Stimulated activated CD8-positive, alpha-beta memory T cell treated with anti-CD3 and anti-CD28 coated beads, Interleukin-7, amount 100 ng/mL, for 48 hours (primary cell): Measurements from ENCODE around the gene DPP9.
"Not testable (repeated sequence)": the region's sequence is repeated elsewhere in the genome, so short reads cannot be mapped to it uniquely, and the experiment has no call there.

Experiments used
- DNase-seq, 2 donors: peaks; one replicate each; pipeline ENCODE4 v3.0.0-alpha.2; 2020; ENCODE audit warnings: low read depth in 1 of 2; ENCODE audit errors: extremely low read depth in 1 of 2

Gene DPP9

DNA sequence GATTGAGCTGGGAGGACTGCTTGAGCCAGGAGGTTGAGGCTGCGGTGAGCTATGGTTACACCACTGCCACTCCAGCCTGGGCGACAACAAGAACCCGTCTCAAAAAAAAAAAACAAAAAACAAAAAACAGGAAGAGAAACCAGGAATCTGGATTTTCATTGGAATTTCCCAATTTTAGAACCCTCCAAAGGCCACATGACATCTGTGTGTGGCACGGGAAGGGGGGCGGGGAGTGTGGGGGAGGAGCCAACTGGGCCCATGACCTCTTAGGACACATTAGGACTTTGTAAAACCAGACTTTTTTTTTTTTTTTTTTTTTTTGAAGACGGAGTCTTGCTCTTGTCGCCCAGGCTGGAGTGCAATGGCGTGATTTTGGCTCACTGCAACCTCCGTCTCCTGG lies 32.3 kb downstream of the DPP9 start:
- DNase-seq: no peak

GRCh38 chr19:4690361-4690760 lies 33.3 kb downstream of the DPP9 start:
- no peak for DNase-seq

DNA sequence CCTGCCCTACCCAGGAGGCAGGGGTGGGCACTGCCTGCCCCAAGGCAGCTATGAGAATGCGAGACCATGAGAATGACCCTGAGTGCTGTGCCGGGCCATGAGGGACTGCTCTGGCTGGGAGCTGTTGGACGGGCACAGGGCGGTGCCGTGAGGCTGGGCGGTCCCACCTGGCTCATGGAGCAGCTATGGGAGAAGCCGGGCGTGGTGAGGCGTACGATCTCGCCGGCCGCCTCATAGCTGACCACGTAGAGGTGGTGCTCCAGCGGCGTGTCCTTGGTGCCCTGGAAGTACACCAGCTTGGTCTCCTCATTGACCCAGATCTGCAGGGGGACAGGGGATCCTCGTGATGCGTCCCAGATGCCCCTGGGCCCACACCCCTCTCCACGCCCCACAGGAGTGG lies 34.2 kb downstream of the DPP9 start:
- DNase-seq: no peak

DNA sequence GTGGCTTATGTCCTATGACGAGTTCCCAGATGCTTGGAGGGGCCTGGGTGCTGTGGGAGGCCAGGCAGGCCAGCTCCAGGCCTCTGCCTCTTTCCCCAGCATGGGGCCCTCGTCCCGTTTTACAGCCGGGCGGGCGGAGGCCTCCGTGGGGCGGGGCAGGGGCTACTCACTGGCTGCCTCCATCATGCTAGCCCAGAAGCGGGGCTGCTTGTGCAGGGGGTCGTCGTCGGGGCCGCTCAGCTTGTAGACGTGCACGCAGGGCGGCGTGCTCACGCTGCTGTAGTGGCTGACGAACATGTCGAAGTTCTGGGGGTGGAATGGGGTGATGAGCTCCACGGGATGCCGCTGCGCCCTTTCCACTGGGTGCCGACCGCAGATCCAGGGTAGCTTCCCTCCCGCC lies 35.1 kb downstream of the DPP9 start:
- DNase-seq: no peak

- DNase-seq: no peak
Measured at GRCh38 chr19:4687396-4687795, 36.2 kb downstream of the DPP9 start.

DNA sequence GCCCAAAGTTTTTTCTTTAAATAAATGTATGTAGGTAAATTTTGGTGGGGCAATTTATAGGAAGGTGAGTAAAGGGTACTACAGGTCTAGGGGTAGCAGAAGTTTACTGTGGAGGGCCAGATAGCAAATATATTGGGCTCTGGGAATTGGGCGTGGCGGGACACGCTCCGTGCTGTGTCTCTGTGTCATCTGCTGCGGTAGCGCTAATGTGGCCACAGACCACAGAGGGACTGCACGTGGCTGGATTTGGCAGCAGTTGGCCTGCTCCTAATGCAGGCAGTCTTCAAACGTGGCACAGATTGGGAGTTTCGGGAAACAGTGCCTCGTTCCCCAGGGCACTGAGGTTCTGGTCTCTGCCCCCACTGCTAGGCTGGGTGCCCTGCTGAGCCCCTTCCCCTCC lies 36.9 kb downstream of the DPP9 start:
- no peak for DNase-seq

- no peak for DNase-seq
Measured at GRCh38 chr19:4684312-4685095, 39.1 kb downstream of the DPP9 start.

DNA sequence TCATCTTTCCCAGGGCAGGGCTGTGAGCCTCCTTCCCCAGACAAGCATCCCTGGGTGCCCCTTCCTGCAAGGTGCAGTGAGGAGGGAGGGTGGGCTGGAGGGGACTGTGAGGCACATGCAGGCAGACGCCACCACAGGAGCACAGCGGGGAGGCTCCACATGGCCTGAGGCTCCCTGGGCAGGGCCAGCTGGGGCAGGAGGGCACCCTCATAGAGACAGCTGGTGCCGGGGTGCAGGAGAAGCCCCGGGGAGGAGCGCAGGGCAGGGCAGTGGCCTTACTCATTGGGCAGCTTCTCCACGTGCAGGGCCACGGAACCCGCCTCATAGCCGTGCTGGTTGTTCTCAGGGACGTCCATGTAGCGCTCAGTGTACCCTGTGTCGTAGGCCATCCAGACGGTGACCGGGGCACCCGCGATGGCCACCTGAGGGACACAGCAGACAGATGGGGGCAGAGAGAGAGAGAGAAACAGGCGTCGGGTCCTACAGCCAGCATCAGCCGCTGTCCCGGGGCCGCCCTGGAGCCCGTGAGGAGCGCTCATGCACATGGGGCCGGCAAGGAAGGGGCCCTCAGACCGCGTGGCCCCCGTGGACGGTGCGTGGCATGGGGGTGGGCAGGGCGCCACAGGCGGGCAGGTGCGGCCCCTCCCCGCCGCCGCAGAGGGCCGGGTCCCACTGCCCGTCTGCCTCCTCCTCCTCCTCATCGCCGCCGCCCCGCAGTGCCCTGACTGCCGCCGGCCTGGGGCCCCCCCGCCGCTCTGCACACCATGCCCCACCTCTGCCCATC lies 41.0 kb downstream of the DPP9 start:
- no peak for DNase-seq

DNA sequence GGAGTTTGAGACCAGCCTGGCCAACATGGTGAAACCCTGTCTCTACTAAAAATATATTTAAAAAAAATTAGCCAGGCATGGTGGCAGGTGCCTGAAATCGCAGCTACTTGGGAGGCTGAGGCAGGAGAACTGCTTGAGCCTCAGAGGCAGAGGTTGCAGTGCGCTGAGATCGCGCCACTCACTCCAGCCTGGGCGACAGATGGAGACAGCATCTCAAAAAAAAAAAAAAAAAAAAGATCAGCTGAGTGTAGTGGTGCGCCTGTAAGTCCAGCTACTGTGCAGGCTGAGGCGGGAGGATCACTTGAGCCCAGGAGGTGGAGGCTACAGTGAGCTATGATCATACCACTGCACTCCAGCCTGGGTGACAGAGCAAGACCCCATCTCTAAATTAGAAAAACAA lies 43.6 kb downstream of the DPP9 start:
- not testable (repeated sequence) for DNase-seq

GRCh38 chr19:4678881-4679790 lies 44.5 kb downstream of the DPP9 start:
- DNase-seq: no peak

DNA sequence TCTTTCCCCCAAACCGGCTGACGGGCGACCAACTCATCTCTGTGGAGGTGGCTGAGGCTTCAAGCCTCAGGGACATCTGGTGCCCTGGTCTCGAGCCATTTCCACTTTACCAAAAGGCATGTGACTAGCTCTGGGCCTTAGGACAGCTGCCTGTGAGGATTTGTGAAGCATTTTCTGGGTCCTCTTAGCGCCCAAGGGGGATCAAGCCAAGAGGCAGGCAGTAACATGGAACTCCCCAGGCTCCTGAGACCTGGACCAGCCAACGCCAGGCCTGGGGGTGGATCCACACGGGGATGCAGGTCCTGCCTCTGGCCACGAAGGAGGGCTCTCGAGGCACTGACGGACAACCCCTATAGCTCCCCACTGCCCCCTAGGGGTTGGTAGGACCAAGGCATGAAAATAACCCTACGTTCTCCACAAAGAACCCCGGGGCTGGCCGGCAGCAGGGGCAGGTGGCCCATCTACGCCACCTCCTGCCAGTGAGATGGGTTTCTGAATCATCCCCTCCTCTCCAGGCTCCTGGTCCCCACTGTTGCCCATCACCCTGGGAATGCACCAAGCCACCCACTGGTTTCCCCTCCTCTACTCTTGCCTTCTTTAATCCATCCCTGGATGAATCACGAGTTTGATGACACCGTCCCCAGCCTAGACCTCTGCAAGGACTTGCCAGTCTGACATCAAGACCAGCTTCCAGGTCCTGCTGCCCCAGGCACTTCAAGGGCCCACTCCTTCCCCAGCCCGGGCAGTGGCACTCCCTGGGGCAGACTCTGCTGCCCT lies 46.5 kb downstream of the DPP9 start:
- DNase-seq: no peak

DNA sequence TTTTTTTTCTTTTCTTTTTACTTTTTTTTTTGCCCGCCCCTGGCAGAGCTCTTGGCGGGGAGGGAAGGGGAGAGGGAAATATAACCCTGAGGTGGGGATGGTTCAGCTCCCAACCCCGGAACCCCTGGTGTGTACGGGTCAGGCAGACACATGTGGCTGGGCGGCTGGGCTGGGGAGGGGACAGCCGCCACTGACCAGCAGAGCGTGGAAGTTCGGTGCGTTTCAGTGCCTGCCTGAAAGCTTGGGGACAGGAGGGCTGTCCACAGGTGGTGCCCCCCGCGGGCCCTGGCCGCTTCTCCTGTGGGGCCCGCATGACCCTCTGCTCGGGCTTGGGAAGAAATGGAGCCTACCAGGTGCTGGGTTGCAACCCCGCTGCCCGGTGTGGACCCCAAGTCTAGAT lies 48.3 kb downstream of the DPP9 start:
- DNase-seq: no peak

- DNase-seq: no peak
Measured at GRCh38 chr19:4673726-4674125, 49.9 kb downstream of the DPP9 start.

DNA sequence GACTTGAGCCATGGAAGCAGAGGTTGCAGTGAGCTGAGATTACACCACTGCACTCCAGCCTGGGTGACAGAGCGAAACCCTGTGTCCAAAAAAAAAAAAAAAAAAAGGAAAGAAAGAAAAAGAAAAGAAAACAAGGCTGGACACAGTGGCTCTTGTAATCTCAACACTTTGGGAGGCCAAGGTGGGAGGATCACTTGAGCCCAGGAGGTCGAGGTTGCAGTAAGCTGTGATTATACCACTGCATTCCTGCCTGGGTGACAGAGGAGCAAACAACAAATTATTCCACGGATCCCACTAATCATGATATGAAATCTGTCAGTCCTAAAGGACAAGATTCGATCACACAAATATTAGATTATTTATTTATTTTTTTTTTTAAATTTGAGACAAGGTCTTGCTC lies 50.4 kb downstream of the DPP9 start:
- DNase-seq: no peak

GRCh38 chr19:4671185-4671851 lies 52.3 kb downstream of the DPP9 start:
- DNase-seq: no peak

- DNase-seq: peak; percentile 89 to 92
Measured at GRCh38 chr19:4669723-4670480, 53.7 kb downstream of the DPP9 start, which contains the start of gene MYDGF. Gene MYDGF, minus strand, starts transcription at chr19:4670342. Its CDS starts 8 bp downstream, at chr19:4670334.

- no peak for DNase-seq
Measured at GRCh38 chr19:4664642-4665041, 59.0 kb downstream of the DPP9 start.

- no peak for DNase-seq
Measured at GRCh38 chr19:4662812-4663211, 60.8 kb downstream of the DPP9 start.

DNA sequence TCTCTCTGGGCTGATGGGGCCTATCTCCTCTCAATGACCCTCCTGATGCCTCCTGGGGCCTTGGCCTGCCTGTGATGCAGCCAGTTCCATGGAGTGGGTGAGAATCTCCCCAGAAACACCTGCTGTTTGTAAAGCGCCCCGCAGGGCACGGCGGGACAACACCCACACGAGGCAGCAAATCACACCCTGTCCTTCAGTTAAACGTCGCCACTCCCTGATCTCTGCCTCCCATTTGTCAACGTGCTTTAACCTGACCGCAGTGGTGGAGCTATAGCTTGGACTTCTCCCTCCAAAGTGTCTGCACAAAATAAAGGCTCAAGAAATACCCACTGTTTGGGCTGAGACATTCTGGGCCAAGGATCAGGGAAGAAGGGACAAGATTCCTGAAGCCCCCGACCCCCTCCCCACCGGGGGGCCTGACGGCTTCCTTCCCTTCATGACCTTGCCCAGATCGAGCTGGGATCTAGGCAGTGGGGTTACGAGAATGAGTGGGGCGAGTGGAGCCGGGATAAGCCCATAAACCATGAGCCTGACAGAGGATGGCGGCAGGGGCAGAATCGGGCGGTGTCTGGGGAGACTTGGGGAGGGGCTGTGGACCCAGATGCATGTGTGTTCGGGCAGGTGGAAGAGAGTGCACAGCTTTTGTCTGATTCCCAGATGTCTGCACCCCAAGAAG lies 61.5 kb downstream of the DPP9 start:
- DNase-seq: no peak
